GM12878 (cell line): ENCODE results near the gene RBP3. TPM values are rescaled to one million over a fixed set of nuclear protein-coding genes. Genes with fewer than 3 reads are reported as not detected.

Experiments
- ATAC-seq: fragments of 200-7000 bp; cut with Tn5 transposase; 3 replicates; pipeline ENCODE4 v1.9.1; 2020; ENCODE audit warnings: mild to moderate bottlenecking, moderate library complexity
- BruUV-seq: library from RNA; stranded (reverse); fragments of 400-500 nt; replicated peaks from 2 replicates; lab custom pipeline; 2021; lab: Mats Ljungman, UMichigan
- CTCF ChIA-PET: fragments of 300-600 bp; sonication (Branson Sonifier 250); formaldehyde crosslinking; extraction: SDS; loops from one replicate; lab custom pipeline; 2021; ENCODE audit warnings: inconsistent platforms; lab: Yijun Ruan, JAX
- POLR2A ChIA-PET: fragments of 350-600 bp; formaldehyde crosslinking; extraction: SDS; loops from one replicate; lab custom pipeline; 2021; ENCODE audit warnings: inconsistent platforms; lab: Charles Lee
- RAD21 ChIA-PET: fragments of 300-600 bp; sonication (Branson Sonifier 250); formaldehyde crosslinking; loops from one replicate; lab custom pipeline; 2023; ENCODE audit warnings: antibody characterized with exemption; ENCODE audit not compliant: unreplicated experiment; lab: Charles Lee
- SMC1A ChIA-PET: fragments of 300-600 bp; sonication (Branson Sonifier 250); formaldehyde crosslinking; loops from one replicate; lab custom pipeline; 2023; ENCODE audit not compliant: unreplicated experiment, uncharacterized antibody; lab: Charles Lee
- DNase-seq: peaks from one replicate; pipeline ENCODE4 v3.0.0-alpha.2; 2011; ENCODE audit warnings: low read depth, low spot score
- FAIRE-seq: peaks from 3 replicates; lab custom pipeline; 2011; peaks lifted over from hg19 to GRCh38; lab: Jason Lieb, UNC
- H2AFZ ChIP-seq: 2 replicates; pipeline ENCODE4 v1.6.0; 2011; ENCODE audit warnings: low read depth, low read length, control low read depth; ENCODE audit not compliant: control insufficient read depth
- H3K27ac ChIP-seq: 2 replicates; pipeline ENCODE4 v1.5.1; 2011; ENCODE audit warnings: control low read depth; ENCODE audit not compliant: control insufficient read depth, insufficient read depth
- H3K27me3 ChIP-seq, 2 experiments: replicated peaks in 1 of 2; 2 replicates each; pipeline versions ENCODE4 v1.6.0 to v1.6.1; 2011; ENCODE audit warnings: low read length in 1 of 2; ENCODE audit not compliant: control insufficient read depth in 2 of 2, insufficient read depth in 2 of 2
- H3K36me3 ChIP-seq, 2 experiments: 2 replicates each; pipeline ENCODE4 v1.5.1; 2011; ENCODE audit warnings: low read length in 1 of 2; ENCODE audit not compliant: control insufficient read depth in 2 of 2, insufficient read depth in 2 of 2
- H3K4me1 ChIP-seq: 2 replicates; pipeline ENCODE4 v1.6.1; 2011; ENCODE audit warnings: mild to moderate bottlenecking, low read length, moderate library complexity, mixed read lengths; ENCODE audit not compliant: control insufficient read depth, insufficient read depth
- H3K4me2 ChIP-seq: 2 replicates; pipeline ENCODE4 v1.6.0; 2011; ENCODE audit warnings: control low read depth; ENCODE audit not compliant: control insufficient read depth, insufficient read depth
- H3K4me3 ChIP-seq: fragments of 200-600 bp; sonication (generic); 2 replicates; pipeline ENCODE4 v1.5.1; 2016
- H3K79me2 ChIP-seq: 2 replicates; pipeline ENCODE4 v1.6.0; 2011; ENCODE audit warnings: low read length; ENCODE audit not compliant: control insufficient read depth, insufficient read depth
- H3K9ac ChIP-seq: 2 replicates; pipeline ENCODE4 v1.8.0; 2011; ENCODE audit warnings: low read length, control low read depth, mixed read lengths; ENCODE audit not compliant: control insufficient read depth, insufficient read depth
- H3K9me3 ChIP-seq: replicated peaks from 3 replicates; pipeline ENCODE4 v1.5.1; 2011; ENCODE audit warnings: mild to moderate bottlenecking, low read length; ENCODE audit not compliant: control insufficient read depth, insufficient read depth
- H4K20me1 ChIP-seq: 2 replicates; pipeline ENCODE4 v1.6.0; 2011; ENCODE audit not compliant: control insufficient read depth, insufficient read depth
- BACH1 ChIP-seq: fragments of 450-650 bp; IDR thresholded peaks from 2 replicates; pipeline ENCODE4 v1.6.1; 2017; ENCODE audit warnings: mild to moderate bottlenecking, borderline replicate concordance
- CBFB ChIP-seq: IDR thresholded peaks from 2 replicates; pipeline ENCODE4 v1.6.1; 2016; ENCODE audit warnings: antibody characterized with exemption, low read depth
- FOXM1 ChIP-seq: IDR thresholded peaks from 2 replicates; pipeline ENCODE4 v1.6.1; 2012; ENCODE audit warnings: low read depth, mild to moderate bottlenecking, inconsistent platforms, low read length, moderate library complexity
- HDAC6 ChIP-seq: fragments of 200-600 bp; sonication (generic); IDR thresholded peaks from one replicate; pipeline ENCODE4 v1.8.0; 2017; ENCODE audit warnings: antibody characterized with exemption; ENCODE audit not compliant: unreplicated experiment
- IKZF1 ChIP-seq: fragments of 450-650 bp; conservative IDR thresholded peaks from 2 replicates; pipeline ENCODE4 v1.6.1; 2017; ENCODE audit warnings: antibody characterized with exemption, mild to moderate bottlenecking
- MTA2 ChIP-seq: fragments of 450-650 bp; IDR thresholded peaks from 2 replicates; pipeline ENCODE4 v1.6.1; 2016; ENCODE audit warnings: low read depth, mild to moderate bottlenecking, moderate library complexity
- RBBP5 ChIP-seq: fragments of 200-600 bp; sonication (generic); conservative IDR thresholded peaks from 2 replicates; pipeline ENCODE4 v1.6.1; 2016
- RCOR1 ChIP-seq: conservative IDR thresholded peaks from 2 replicates; pipeline ENCODE4 v1.6.1; 2012; ENCODE audit warnings: low read depth, low read length, improper control_type of control experiment
- ZNF622 ChIP-seq: fragments of 450-650 bp; IDR thresholded peaks from 2 replicates; pipeline ENCODE4 v1.6.1; 2017; ENCODE audit warnings: mild to moderate bottlenecking, inconsistent platforms
- ZZZ3 ChIP-seq: IDR thresholded peaks from 2 replicates; pipeline ENCODE4 v1.6.1; 2011; ENCODE audit warnings: low read depth; ENCODE audit not compliant: control insufficient read depth, insufficient read length
- WGBS: methylation state at CpG from one replicate; pipeline ENCODE4 v1.1.6; 2016; ENCODE audit warnings: low lambda C conversion rate; ENCODE audit not compliant: insufficient replicate concordance, insufficient coverage; ENCODE audit errors: missing lambda C conversion rate; 5-methylcytosine and 5-hydroxymethylcytosine counted together
- in situ Hi-C: fragments of 300-500 bp; cut with MboI; formaldehyde crosslinking; loops from 9 replicates; pipeline ENCODE4 v1.14.3; 2018; ENCODE audit warnings: mixed read lengths
- intact Hi-C: fragments of 100-400 bp; cut with micrococcal nuclease; formaldehyde crosslinking; loops from one replicate; pipeline ENCODE4 v1.14.2; 2022; ENCODE audit not compliant: unreplicated experiment
- polyA plus RNA-seq, 11 experiments: library from polyadenylated mRNA; depleted of rRNA in 4 of 11; unstranded in 6 of 11; stranded (reverse) in 5 of 11; fragments of >200 nt; fragmentation: Nextera tagmentation in 4 of 11; fragmentation: Illumina TruSeq in 1 of 11; extraction: Ambion mirVana in 4 of 11; extraction: Trizol in 1 of 11; gene quantifications; 1 replicate in 1 of 11; 2 replicates in 10 of 11; pipeline versions ENCODE4 v1.2.1 to v1.2.3, GENCODE V29; 2011 to 2016; ENCODE audit warnings: inconsistent platforms in 2 of 11, missing spikeins in 2 of 11, low read depth in 1 of 11
- total RNA-seq, 4 experiments: library from RNA; depleted of rRNA in 3 of 4; stranded (reverse); fragments of >200 nt in 3 of 4; fragmentation: Illumina TruSeq in 1 of 4; extraction: Trizol in 1 of 4; gene quantifications; 2 replicates each; pipeline versions ENCODE4 v1.2.1 to v1.2.3, GENCODE V29; 2013 to 2021
- TF ChIP-seq, protein P1 (sequence below): fragments of 450-650 bp; IDR thresholded peaks from 2 replicates; pipeline ENCODE4 v1.6.1; 2018; ENCODE audit warnings: mild to moderate bottlenecking, low read depth, moderate library complexity; ENCODE audit not compliant: partially characterized antibody
- TF ChIP-seq, protein P2 (sequence below): IDR thresholded peaks from 2 replicates; pipeline ENCODE4 v1.6.1; 2011; ENCODE audit warnings: low read depth, mild to moderate bottlenecking, low read length, moderate library complexity, borderline replicate concordance; ENCODE audit errors: extremely low read depth
- TF ChIP-seq, protein P3 (sequence below): IDR thresholded peaks from 2 replicates; pipeline ENCODE4 v1.6.1; 2011; ENCODE audit warnings: low read depth, low read length, improper control_type of control experiment, borderline replicate concordance
- TF ChIP-seq, protein P4 (sequence below): fragments of 450-650 bp; formaldehyde crosslinking; IDR thresholded peaks from 2 replicates; pipeline ENCODE4 v1.4.0; 2020; ENCODE audit warnings: mild to moderate bottlenecking, moderate library complexity

RBP3 gene
- total and polyA plus RNA-seq, 10 of the 15 experiments (the other 5 are each of a cell fraction or from before 2014, with no cell fraction given): not detected

DNA sequence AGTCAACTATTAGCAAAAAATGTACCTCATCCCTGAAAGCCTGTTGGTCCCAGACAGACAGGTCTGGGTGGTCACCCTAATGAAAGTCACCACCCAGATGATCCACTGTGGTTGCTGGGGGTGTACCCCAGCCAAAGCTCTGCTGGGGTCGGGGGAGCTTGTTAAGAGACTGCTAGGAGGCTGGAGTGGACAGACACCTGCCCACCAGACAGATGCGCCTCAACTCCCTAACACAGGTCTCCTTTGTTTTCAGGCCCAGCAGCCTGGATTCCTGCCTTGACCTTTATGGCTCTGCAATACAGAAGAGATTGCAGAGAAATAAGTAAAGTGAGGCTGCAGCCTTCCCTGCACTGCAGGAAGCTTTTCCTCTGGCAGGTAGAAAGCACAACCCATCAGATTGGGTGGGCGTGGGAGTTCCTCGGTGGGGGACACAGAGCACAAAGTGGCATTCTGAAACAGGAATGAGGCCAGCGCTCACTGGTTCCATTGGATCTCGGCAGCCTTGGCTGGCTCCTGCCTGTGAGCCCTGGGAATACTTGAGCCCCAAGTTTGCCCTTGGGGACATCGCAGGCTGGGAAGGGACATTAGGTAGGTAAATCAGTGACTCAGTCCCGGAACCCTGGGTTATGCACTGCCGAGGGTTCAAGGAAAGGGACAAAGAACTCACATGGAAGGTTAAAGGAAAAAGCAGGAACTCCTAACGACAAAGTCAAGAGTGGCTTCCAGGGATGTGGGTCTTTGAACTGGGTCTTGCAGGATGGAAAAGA is 53.9 kb downstream of the RBP3 start:
- POLR2A ChIA-PET: no interaction called here
- Histone ChIP-seq H3K36me3 (no peaks in the 10 kb centered on the region), H3K4me1 (no peaks in the 10 kb centered on the region), H2AFZ (no peak overlapping the region), H3K27ac (no peak overlapping the region), H3K9ac (no peak overlapping the region), H3K4me3 (no peak overlapping the region), H3K9me3 (no peaks in the 10 kb centered on the region; the same call in 2 of the 3 replicates), H4K20me1 (no peaks in the 10 kb centered on the region), H3K27me3 (no peaks in the 10 kb centered on the region; a peak in 1 of 4 replicates), H3K79me2 (no peaks in the 10 kb centered on the region), H3K4me2 (no peak overlapping the region)
- CTCF ChIA-PET: no interaction called here
- intact Hi-C loops (no loop called here), in situ Hi-C loops (no loop called here)
- BruUV-seq: no TSS peak
- no peak for FAIRE-seq
- SMC1A ChIA-PET: no interaction called here
- ATAC-seq: no peak
- no peak for DNase-seq
- RAD21 ChIA-PET: no interaction called here
- 37% methylated on average over 10 of the region's 10 CpGs for WGBS
- TF ChIP-seq BACH1 (no peak), CBFB (no peak), HDAC6 (no peak), RBBP5 (no peak), ZZZ3 (no peak), RCOR1 (no peak), ZNF622 (no peak), MTA2 (no peak), IKZF1 (no peak), FOXM1 (no peak)
- TF ChIP-seq, protein P1, sequence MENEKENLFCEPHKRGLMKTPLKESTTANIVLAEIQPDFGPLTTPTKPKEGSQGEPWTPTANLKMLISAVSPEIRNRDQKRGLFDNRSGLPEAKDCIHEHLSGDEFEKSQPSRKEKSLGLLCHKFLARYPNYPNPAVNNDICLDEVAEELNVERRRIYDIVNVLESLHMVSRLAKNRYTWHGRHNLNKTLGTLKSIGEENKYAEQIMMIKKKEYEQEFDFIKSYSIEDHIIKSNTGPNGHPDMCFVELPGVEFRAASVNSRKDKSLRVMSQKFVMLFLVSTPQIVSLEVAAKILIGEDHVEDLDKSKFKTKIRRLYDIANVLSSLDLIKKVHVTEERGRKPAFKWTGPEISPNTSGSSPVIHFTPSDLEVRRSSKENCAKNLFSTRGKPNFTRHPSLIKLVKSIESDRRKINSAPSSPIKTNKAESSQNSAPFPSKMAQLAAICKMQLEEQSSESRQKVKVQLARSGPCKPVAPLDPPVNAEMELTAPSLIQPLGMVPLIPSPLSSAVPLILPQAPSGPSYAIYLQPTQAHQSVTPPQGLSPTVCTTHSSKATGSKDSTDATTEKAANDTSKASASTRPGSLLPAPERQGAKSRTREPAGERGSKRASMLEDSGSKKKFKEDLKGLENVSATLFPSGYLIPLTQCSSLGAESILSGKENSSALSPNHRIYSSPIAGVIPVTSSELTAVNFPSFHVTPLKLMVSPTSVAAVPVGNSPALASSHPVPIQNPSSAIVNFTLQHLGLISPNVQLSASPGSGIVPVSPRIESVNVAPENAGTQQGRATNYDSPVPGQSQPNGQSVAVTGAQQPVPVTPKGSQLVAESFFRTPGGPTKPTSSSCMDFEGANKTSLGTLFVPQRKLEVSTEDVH: no peak
- TF ChIP-seq, protein P2, sequence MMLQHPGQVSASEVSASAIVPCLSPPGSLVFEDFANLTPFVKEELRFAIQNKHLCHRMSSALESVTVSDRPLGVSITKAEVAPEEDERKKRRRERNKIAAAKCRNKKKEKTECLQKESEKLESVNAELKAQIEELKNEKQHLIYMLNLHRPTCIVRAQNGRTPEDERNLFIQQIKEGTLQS: no peak
- TF ChIP-seq, protein P3, sequence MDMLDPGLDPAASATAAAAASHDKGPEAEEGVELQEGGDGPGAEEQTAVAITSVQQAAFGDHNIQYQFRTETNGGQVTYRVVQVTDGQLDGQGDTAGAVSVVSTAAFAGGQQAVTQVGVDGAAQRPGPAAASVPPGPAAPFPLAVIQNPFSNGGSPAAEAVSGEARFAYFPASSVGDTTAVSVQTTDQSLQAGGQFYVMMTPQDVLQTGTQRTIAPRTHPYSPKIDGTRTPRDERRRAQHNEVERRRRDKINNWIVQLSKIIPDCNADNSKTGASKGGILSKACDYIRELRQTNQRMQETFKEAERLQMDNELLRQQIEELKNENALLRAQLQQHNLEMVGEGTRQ: no peak
- TF ChIP-seq, protein P4, sequence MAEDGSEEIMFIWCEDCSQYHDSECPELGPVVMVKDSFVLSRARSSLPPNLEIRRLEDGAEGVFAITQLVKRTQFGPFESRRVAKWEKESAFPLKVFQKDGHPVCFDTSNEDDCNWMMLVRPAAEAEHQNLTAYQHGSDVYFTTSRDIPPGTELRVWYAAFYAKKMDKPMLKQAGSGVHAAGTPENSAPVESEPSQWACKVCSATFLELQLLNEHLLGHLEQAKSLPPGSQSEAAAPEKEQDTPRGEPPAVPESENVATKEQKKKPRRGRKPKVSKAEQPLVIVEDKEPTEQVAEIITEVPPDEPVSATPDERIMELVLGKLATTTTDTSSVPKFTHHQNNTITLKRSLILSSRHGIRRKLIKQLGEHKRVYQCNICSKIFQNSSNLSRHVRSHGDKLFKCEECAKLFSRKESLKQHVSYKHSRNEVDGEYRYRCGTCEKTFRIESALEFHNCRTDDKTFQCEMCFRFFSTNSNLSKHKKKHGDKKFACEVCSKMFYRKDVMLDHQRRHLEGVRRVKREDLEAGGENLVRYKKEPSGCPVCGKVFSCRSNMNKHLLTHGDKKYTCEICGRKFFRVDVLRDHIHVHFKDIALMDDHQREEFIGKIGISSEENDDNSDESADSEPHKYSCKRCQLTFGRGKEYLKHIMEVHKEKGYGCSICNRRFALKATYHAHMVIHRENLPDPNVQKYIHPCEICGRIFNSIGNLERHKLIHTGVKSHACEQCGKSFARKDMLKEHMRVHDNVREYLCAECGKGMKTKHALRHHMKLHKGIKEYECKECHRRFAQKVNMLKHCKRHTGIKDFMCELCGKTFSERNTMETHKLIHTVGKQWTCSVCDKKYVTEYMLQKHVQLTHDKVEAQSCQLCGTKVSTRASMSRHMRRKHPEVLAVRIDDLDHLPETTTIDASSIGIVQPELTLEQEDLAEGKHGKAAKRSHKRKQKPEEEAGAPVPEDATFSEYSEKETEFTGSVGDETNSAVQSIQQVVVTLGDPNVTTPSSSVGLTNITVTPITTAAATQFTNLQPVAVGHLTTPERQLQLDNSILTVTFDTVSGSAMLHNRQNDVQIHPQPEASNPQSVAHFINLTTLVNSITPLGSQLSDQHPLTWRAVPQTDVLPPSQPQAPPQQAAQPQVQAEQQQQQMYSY (CRISPR knock-in tag): no peak
